PC-9 (cell line): ENCODE results near the gene PTPRCAP.

Source experiments
- CTCF ChIP-seq: fragments of 200-600 bp; sonication (generic); conservative IDR thresholded peaks from 2 replicates; pipeline ENCODE4 v1.6.1; 2017; ENCODE audit warnings: mixed run types, antibody characterized with exemption, mild to moderate bottlenecking, moderate library complexity
- EZH2 ChIP-seq: fragments of 200-600 bp; sonication (generic); IDR thresholded peaks from 2 replicates; pipeline ENCODE4 v1.8.0; 2017; ENCODE audit warnings: antibody characterized with exemption, low read depth

- TF ChIP-seq CTCF (no peak), EZH2 (no peak)
Measured at GRCh38 chr11:67483831-67484665, 46.6 kb upstream of the PTPRCAP start.
